T-cell (primary cell): ENCODE measurements around the gene CLEC4G. TPM values are rescaled to one million over a fixed set of nuclear protein-coding genes. Genes with fewer than 3 reads are reported as not detected.

Experiments
- ATAC-seq, 4 experiments: fragments of 200-7000 bp in 3 of 4; fragments of 150-1000 bp in 1 of 4; cut with Tn5 transposase; replicated peaks in 1 of 4; 1 replicate in 3 of 4; 2 replicates in 1 of 4; pipeline ENCODE4 v1.10.0; 2021; ENCODE audit warnings: moderate library complexity in 3 of 4, mild to moderate bottlenecking in 2 of 4, moderate number of reproducible peaks in 1 of 4
- CTCF ChIA-PET, 2 donors: fragments of 300-600 bp; sonication (Branson Sonifier 250); formaldehyde crosslinking; loops; one replicate each; lab custom pipeline; 2022; ENCODE audit warnings: antibody characterized with exemption in 2 of 2; lab: Charles Lee
- POLR2A ChIA-PET, 2 donors: fragments of 300-600 bp; sonication (Branson Sonifier 250); formaldehyde crosslinking; loops; one replicate each; lab custom pipeline; 2022; ENCODE audit warnings: antibody characterized with exemption in 2 of 2; lab: Charles Lee
- DNase-seq, 35 experiments: peaks; one replicate each; pipeline versions ENCODE4 v3.0.0 to v3.0.0-alpha.2; 2013 to 2023
- H3K27ac ChIP-seq: one replicate; pipeline ENCODE4 v1.5.1; 2013; ENCODE audit warnings: low read length
- H3K27me3 ChIP-seq, 2 experiments: replicated peaks in 1 of 2; 1 replicate in 1 of 2; 2 replicates in 1 of 2; pipeline versions ENCODE4 v1.6.1 to v1.7.0; 2013; ENCODE audit warnings: low read length in 1 of 2, mixed read lengths in 1 of 2; ENCODE audit not compliant: control insufficient read depth in 2 of 2, insufficient read depth in 2 of 2; ENCODE audit errors: extremely low read depth in 1 of 2
- H3K36me3 ChIP-seq, 2 donors: 1 replicate in 1 of 2; 2 replicates in 1 of 2; pipeline versions ENCODE4 v1.6.1 to v1.7.0; 2013; ENCODE audit warnings: low read length in 1 of 2; ENCODE audit not compliant: control insufficient read depth in 2 of 2, insufficient read depth in 1 of 2; ENCODE audit errors: extremely low read depth in 1 of 2
- H3K4me1 ChIP-seq, 2 experiments: 1 replicate in 1 of 2; 2 replicates in 1 of 2; pipeline versions ENCODE4 v1.6.1 to v1.7.0; 2013; ENCODE audit warnings: low read length in 2 of 2, mixed read lengths in 1 of 2; ENCODE audit not compliant: insufficient read depth in 2 of 2, control insufficient read depth in 1 of 2; ENCODE audit errors: extremely low read depth in 1 of 2
- H3K4me3 ChIP-seq, 2 donors: 1 replicate in 1 of 2; 2 replicates in 1 of 2; pipeline versions ENCODE4 v1.5.1 to v1.7.0; 2013; ENCODE audit warnings: mild to moderate bottlenecking in 2 of 2, low read length in 1 of 2, moderate library complexity in 1 of 2; ENCODE audit not compliant: control insufficient read depth in 1 of 2; ENCODE audit errors: extremely low read depth in 1 of 2
- H3K9me3 ChIP-seq: 2 replicates; pipeline ENCODE4 v1.7.0; 2013
- H3K27ac Mint-ChIP-seq, 2 donors: one replicate each; pipeline ENCODE4 v1.8.0; 2020 to 2021; ENCODE audit warnings: mild to moderate bottlenecking in 2 of 2, mixed read lengths in 2 of 2
- H3K27me3 Mint-ChIP-seq, 2 donors: one replicate each; pipeline ENCODE4 v1.8.0; 2021 to 2022; ENCODE audit warnings: mixed read lengths in 2 of 2
- H3K36me3 Mint-ChIP-seq: one replicate; pipeline ENCODE4 v1.8.0; 2021; ENCODE audit warnings: mixed read lengths
- H3K4me1 Mint-ChIP-seq, 3 donors: one replicate each; pipeline ENCODE4 v1.8.0; 2020 to 2022; ENCODE audit warnings: mixed read lengths in 3 of 3, mild to moderate bottlenecking in 1 of 3
- H3K4me3 Mint-ChIP-seq, 3 donors: one replicate each; pipeline ENCODE4 v1.8.0; 2020 to 2022; ENCODE audit warnings: mild to moderate bottlenecking in 3 of 3, mixed read lengths in 3 of 3, moderate library complexity in 3 of 3
- H3K9me3 Mint-ChIP-seq, 3 donors: one replicate each; pipeline ENCODE4 v1.8.0; 2020 to 2022; ENCODE audit warnings: mixed read lengths in 3 of 3
- WGBS: methylation state at CpG from one replicate; pipeline ENCODE4 v1.1.5; 2013; ENCODE audit warnings: missing lambda C conversion rate; ENCODE audit not compliant: insufficient coverage; 5-methylcytosine and 5-hydroxymethylcytosine counted together
- total RNA-seq, 35 experiments: library from RNA in 6 of 35; stranded (reverse) in 6 of 35; fragments of 120-200 nt in 1 of 35; gene quantifications; one replicate each; pipeline versions ENCODE4 v1.2.1 to v1.2.4 and lab custom pipeline; 2013 to 2026

The CLEC4G gene
- total RNA-seq (not detected), total RNA-seq (lab: John Stamatoyannopoulos, UW) (0 reads per million in 29 experiments)
- total RNA-seq (2013): not detected

DNA sequence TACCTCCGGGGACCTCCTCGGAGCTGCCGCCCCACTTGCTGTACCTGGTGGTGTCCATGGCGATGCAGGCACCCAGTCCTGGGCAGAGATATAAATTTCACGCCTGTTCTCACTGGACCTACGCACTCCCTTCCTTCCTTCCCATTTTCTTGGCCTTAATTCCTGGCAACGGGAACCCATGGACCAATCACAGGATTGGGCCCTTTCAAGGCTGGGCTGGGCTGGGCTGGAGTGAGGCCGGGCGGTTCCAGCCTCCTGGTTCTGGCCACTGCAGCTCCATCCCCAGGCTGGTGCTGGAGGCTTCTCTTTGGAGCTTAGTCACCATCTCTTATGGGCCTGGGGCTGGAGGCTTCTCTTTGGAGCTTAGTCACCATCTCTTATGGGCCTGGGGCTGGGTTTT is at the start of gene CLEC4G:
CLEC4G (minus strand) TSS at position 66 of the 400 bp plus-strand sequence; CDS start at position 58, 8 bp downstream.
- no peak within 1 kb of the TSS for H3K27ac Mint-ChIP-seq
- H3K4me1 Mint-ChIP-seq: peaks cover 14 to 22% (median 20%) of the 10 kb centered on the region in 3 donors
- ChIA-PET CTCF (no interaction called here), POLR2A (no interaction called here)
- DNase-seq (no peak), ATAC-seq (no peak)
- H3K4me3 ChIP-seq: no peak within 1 kb of the TSS
- H3K9me3 ChIP-seq: no peaks in the 10 kb centered on the region
- peaks cover 29 to 41% of the 10 kb centered on the region in 2 donors for H3K27me3 Mint-ChIP-seq
- H3K4me1 ChIP-seq: peaks cover 0 to 22% of the 10 kb centered on the region in 2 experiments
- WGBS: 85% methylated on average over 9 of the region's 9 CpGs
- peaks cover 13 to 61% of the 10 kb centered on the region in 2 experiments for H3K27me3 ChIP-seq
- H3K27ac ChIP-seq: no peak within 1 kb of the TSS
- H3K4me3 Mint-ChIP-seq: peak within 1 kb of the TSS in 1 of 3 donors; percentile 51
- H3K36me3 Mint-ChIP-seq: no peaks in the 10 kb centered on the region
- H3K9me3 Mint-ChIP-seq: no peaks in the 10 kb centered on the region
- no peaks in the 10 kb centered on the region for H3K36me3 ChIP-seq

DNA sequence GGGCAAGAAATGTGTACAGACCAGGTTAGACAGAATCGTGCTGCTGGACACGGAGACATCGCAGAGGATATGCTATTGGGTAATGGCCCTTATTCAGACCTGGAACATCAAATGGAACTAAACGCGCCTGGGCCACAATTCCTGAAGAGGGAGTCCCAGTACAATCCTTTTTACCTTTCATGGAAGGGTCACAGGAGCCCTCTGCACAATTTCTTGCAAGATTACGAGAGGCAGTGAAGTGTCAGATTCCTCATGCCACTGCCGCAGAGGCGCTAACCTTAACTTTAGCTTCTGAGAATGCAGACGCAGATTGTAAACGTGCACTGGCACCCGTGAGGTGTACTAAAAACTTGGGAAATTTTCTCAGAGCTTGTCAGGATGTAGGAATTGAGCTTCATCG is 49.2 kb upstream of the CLEC4G start:
- CTCF ChIA-PET: no interaction called here
- POLR2A ChIA-PET: interaction anchor here (0.6 to 0.8 kb wide), 2 partner anchors 107 to 598 kb away, joined by 5 read pairs; no protein-coding TSS in a partner anchor
- no peak for ATAC-seq

DNA sequence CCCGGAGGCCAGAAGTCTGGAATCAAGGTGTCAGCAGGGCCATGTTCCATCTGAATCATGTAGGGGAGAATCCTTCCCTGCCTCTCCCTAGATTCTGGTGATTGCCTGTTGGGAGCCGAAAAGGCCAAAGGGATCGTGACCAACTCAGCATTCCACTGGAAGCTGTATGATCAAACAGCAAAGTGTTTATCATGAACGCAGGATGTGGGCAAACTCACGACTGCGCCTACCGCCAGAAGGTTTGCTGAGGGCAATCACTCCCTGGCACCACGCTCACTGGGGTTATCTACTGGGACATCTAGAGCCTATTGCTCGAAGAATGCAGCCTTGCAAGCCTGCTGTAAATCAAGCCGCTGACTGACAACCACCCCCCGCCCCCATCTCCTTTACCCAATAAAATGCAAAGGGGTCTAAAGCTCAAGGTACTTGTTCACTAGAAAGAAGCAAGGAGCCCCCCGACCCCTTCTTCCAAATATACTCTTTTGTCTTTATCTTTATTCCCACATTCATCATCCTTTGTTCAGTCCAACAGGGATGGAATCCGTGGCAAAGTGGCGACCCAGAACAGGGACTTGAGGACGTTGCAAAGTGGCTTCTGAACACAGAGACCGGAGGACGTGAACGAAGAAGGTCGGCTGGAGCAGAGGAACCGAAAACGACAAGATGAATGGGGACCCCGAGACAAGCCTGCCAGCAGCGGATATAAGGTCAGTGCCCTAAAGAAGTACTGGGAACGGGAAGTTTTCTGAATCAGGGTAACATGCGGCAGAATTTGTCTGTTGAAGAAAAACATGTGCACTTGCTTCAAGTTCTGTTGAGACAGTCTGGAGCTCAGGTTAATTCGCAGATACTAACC is 47.9 kb upstream of the CLEC4G start:
- H3K9me3 Mint-ChIP-seq: peaks cover 0 to 3% (median 2%) of the 10 kb centered on the region in 3 donors
- Histone ChIP-seq H3K4me3 (no peak overlapping the region), H3K27ac (no peak overlapping the region), H3K27me3 (peaks cover 2 to 19% of the 10 kb centered on the region in 2 experiments), H3K4me1 (no peaks in the 10 kb centered on the region), H3K36me3 (no peaks in the 10 kb centered on the region), H3K9me3 (no peaks in the 10 kb centered on the region)
- ChIA-PET POLR2A (no interaction called here), CTCF (no interaction called here)
- ATAC-seq: no peak
- H3K27me3 Mint-ChIP-seq: peaks cover 8 to 19% of the 10 kb centered on the region in 2 donors
- no peak overlapping the region for H3K4me3 Mint-ChIP-seq
- H3K27ac Mint-ChIP-seq: no peak overlapping the region
- WGBS: 81% methylated on average over 21 of the region's 26 CpGs
- no peaks in the 10 kb centered on the region for H3K36me3 Mint-ChIP-seq
- H3K4me1 Mint-ChIP-seq: no peaks in the 10 kb centered on the region
- no peak for DNase-seq

More for the DNA sequence above, 49.2 kb upstream of the CLEC4G start:
- no peak overlapping the region for H3K4me3 ChIP-seq
- Mint-ChIP-seq H3K9me3 (peaks cover 0 to 7% (median 4%) of the 10 kb centered on the region in 3 donors), H3K4me1 (no peaks in the 10 kb centered on the region), H3K27me3 (peaks cover 11 to 27% of the 10 kb centered on the region in 2 donors), H3K27ac (no peak overlapping the region), H3K4me3 (no peak overlapping the region), H3K36me3 (no peaks in the 10 kb centered on the region)
- no peak overlapping the region for H3K27ac ChIP-seq
- H3K27me3 ChIP-seq: peaks cover 2 to 23% of the 10 kb centered on the region in 2 experiments
- H3K4me1 ChIP-seq: no peaks in the 10 kb centered on the region
- H3K36me3 ChIP-seq: no peaks in the 10 kb centered on the region
- DNase-seq: no peak
- H3K9me3 ChIP-seq: no peaks in the 10 kb centered on the region
- WGBS: 80% methylated on average over 12 of the region's 12 CpGs

GRCh38 chr19:7778081-7778480 is 46.2 kb upstream of the CLEC4G start:
- Mint-ChIP-seq H3K27ac (no peak overlapping the region), H3K36me3 (no peaks in the 10 kb centered on the region), H3K9me3 (no peaks in the 10 kb centered on the region), H3K4me3 (no peak overlapping the region), H3K4me1 (peaks cover 2 to 4% (median 2%) of the 10 kb centered on the region in 3 donors), H3K27me3 (peaks cover 0 to 8% of the 10 kb centered on the region in 2 donors)
- no peak for ATAC-seq
- Histone ChIP-seq H3K27me3 (peaks cover 0 to 8% of the 10 kb centered on the region in 2 experiments), H3K27ac (no peak overlapping the region), H3K4me3 (no peak overlapping the region), H3K4me1 (peaks cover 0 to 4% of the 10 kb centered on the region in 2 experiments), H3K36me3 (no peaks in the 10 kb centered on the region), H3K9me3 (no peaks in the 10 kb centered on the region)
- no peak for DNase-seq
- CTCF ChIA-PET: no interaction called here
- POLR2A ChIA-PET: interaction anchor here in 1 of 2 donors (0.6 kb wide), 1 partner anchor 1405 kb away, joined by 4 read pairs; no protein-coding TSS in a partner anchor
- 60% methylated on average over 3 of the region's 5 CpGs for whole genome bisulfite sequencing

DNA sequence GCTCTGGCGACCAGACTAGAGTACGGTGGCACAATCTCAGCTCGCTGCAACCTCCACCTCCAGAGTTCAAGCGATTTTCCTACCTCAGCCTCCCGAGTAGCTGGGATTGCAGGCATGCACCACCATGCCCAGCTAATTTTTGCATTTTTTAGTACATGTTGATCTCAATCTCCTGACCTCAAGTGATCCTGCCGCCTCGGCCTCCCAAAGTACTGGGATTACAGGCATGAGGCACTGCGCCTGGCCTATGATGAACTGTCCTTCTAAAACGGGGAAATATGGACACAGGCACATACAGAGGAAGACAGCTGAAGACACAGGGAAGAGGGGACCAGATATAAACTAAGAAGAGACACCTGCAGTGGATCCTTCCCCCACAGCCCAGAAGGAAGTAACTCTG is 43.9 kb upstream of the CLEC4G start:
- Histone ChIP-seq H3K27me3 (peaks cover 0 to 8% of the 10 kb centered on the region in 2 experiments), H3K36me3 (no peaks in the 10 kb centered on the region), H3K4me3 (no peak overlapping the region), H3K4me1 (peaks cover 0 to 12% of the 10 kb centered on the region in 2 experiments), H3K27ac (no peak overlapping the region), H3K9me3 (no peaks in the 10 kb centered on the region)
- Mint-ChIP-seq H3K4me1 (peaks cover 14 to 16% (median 16%) of the 10 kb centered on the region in 3 donors), H3K36me3 (no peaks in the 10 kb centered on the region), H3K27ac (no peak overlapping the region), H3K27me3 (peaks cover 0 to 2% of the 10 kb centered on the region in 2 donors), H3K9me3 (no peaks in the 10 kb centered on the region), H3K4me3 (no peak overlapping the region)
- POLR2A ChIA-PET: no interaction called here
- no peak for DNase-seq
- ATAC-seq: no peak
- 94% methylated on average over 7 of the region's 9 CpGs for WGBS
- CTCF ChIA-PET: interaction anchor here in 1 of 2 donors (0.8 kb wide), 1 partner anchor 112 kb away, joined by 3 read pairs; no protein-coding TSS in a partner anchor

DNA sequence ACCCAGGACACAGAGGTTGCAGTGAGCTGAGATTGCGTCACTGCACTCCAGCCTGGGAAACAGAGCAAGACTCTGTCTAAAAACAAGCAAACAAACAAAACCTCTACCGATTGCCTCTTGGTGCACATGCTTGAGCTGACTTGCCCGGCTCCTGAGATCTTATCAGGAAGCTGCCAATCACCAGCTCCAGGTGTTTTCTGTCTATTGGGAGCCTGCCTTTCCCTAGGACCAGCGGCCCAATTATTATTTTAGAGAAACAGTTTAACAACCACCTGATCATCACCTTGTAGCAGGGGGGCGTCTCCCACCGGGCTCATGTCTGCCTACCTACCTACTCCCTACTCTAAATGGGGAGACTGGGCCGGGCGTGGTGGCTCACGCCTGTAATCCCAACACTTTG is 41.9 kb upstream of the CLEC4G start:
- no peak overlapping the region for H3K27ac ChIP-seq
- no peaks in the 10 kb centered on the region for H3K9me3 ChIP-seq
- H3K4me1 ChIP-seq: peaks cover 0 to 12% of the 10 kb centered on the region in 2 experiments
- H3K27me3 ChIP-seq: peaks cover 0 to 2% of the 10 kb centered on the region in 2 experiments
- H3K36me3 ChIP-seq: no peaks in the 10 kb centered on the region
- ChIA-PET CTCF (interaction anchor here in 1 of 2 donors (0.5 kb wide), 1 partner anchor 564 kb away, joined by 7 read pairs; no protein-coding TSS in a partner anchor), POLR2A (no interaction called here)
- no peak overlapping the region for H3K4me3 ChIP-seq
- Mint-ChIP-seq H3K9me3 (no peaks in the 10 kb centered on the region), H3K27me3 (no peaks in the 10 kb centered on the region), H3K4me3 (no peak overlapping the region), H3K36me3 (no peaks in the 10 kb centered on the region), H3K4me1 (peaks cover 14 to 16% (median 16%) of the 10 kb centered on the region in 3 donors), H3K27ac (no peak overlapping the region)
- DNase-seq (no peak), ATAC-seq (no peak)
- 98% methylated on average over 6 of the region's 9 CpGs for WGBS
